ENCODE results near the gene NCKAP5.

NCKAP5 gene

DNA sequence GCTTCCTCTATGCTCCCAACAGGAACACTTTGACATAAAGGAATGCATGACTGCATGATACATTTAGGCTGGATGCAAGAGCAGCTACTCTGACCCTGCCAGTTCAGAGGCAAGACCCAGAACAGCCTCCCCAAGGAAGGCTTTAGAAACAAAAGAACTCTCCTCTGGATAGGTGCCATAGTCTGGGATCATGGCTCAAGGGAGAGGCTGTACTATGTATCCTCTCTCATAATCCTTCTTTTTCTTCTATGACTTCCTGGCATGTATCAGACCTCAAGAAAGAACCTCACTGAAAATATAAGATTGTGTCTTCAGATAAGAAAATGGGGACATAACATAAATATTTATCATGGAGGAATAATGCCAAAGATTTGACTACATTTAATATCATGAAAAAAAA is 704.3 kb downstream of the NCKAP5 start:
- DNase-seq (ENCODE audit: low read depth in 1 of 2, low spot score in 1 of 2), result no peak
- TF ChIP-seq REST (IDR thresholded peaks at IDR 0.05; ENCODE audit: insufficient replicate concordance, low read depth) (no peak), SPI1 (IDR thresholded peaks at IDR 0.05; ENCODE audit: borderline replicate concordance, low read depth) (no peak), POLR2AphosphoS5 (IDR thresholded peaks at IDR 0.05; ENCODE audit: low read depth) (no peak), GABPA (IDR thresholded peaks at IDR 0.05; ENCODE audit: low read depth) (no peak)
- TF ChIP-seq, protein P1, sequence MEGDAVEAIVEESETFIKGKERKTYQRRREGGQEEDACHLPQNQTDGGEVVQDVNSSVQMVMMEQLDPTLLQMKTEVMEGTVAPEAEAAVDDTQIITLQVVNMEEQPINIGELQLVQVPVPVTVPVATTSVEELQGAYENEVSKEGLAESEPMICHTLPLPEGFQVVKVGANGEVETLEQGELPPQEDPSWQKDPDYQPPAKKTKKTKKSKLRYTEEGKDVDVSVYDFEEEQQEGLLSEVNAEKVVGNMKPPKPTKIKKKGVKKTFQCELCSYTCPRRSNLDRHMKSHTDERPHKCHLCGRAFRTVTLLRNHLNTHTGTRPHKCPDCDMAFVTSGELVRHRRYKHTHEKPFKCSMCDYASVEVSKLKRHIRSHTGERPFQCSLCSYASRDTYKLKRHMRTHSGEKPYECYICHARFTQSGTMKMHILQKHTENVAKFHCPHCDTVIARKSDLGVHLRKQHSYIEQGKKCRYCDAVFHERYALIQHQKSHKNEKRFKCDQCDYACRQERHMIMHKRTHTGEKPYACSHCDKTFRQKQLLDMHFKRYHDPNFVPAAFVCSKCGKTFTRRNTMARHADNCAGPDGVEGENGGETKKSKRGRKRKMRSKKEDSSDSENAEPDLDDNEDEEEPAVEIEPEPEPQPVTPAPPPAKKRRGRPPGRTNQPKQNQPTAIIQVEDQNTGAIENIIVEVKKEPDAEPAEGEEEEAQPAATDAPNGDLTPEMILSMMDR (IDR thresholded peaks at IDR 0.05; ENCODE audit: insufficient read depth, low read length), result no peak

GRCh38 chr2:132860220-132860619 is 708.0 kb downstream of the NCKAP5 start:
- TF ChIP-seq, protein P1 (IDR thresholded peaks at IDR 0.05; ENCODE audit: insufficient read depth, low read length), result no peak
- TF ChIP-seq REST (IDR thresholded peaks at IDR 0.05; ENCODE audit: insufficient replicate concordance, low read depth), result no peak
- no peak for TF ChIP-seq SPI1 (IDR thresholded peaks at IDR 0.05; ENCODE audit: borderline replicate concordance, low read depth)
- no peak for TF ChIP-seq POLR2AphosphoS5 (IDR thresholded peaks at IDR 0.05; ENCODE audit: low read depth)
- no peak for TF ChIP-seq GABPA (IDR thresholded peaks at IDR 0.05; ENCODE audit: low read depth)
- H3K27ac ChIP-seq (replicated peaks), result no peak overlapping the region
- no peaks in the 10 kb centered on the region for H3K27me3 ChIP-seq (ENCODE audit: insufficient read depth, poor library complexity, severe bottlenecking)
- DNase-seq (ENCODE audit: low read depth in 1 of 2, low spot score in 1 of 2), result no peak
- H3K4me3 ChIP-seq (replicated peaks; ENCODE audit: insufficient read depth, low read length), result no peak overlapping the region

More for the DNA sequence above, 704.3 kb downstream of the NCKAP5 start:
- no peak overlapping the region for H3K27ac ChIP-seq (replicated peaks)
- no peaks in the 10 kb centered on the region for H3K27me3 ChIP-seq (ENCODE audit: insufficient read depth, poor library complexity, severe bottlenecking)
- H3K4me3 ChIP-seq (replicated peaks; ENCODE audit: insufficient read depth, low read length), result no peak overlapping the region

GRCh38 chr2:132859590-132859989 is 708.7 kb downstream of the NCKAP5 start:
- TF ChIP-seq POLR2AphosphoS5 (IDR thresholded peaks at IDR 0.05; ENCODE audit: low read depth) (no peak), SPI1 (IDR thresholded peaks at IDR 0.05; ENCODE audit: borderline replicate concordance, low read depth) (no peak), GABPA (IDR thresholded peaks at IDR 0.05; ENCODE audit: low read depth) (no peak), REST (IDR thresholded peaks at IDR 0.05; ENCODE audit: insufficient replicate concordance, low read depth) (no peak)
- TF ChIP-seq, protein P1 (IDR thresholded peaks at IDR 0.05; ENCODE audit: insufficient read depth, low read length), result no peak

More at GRCh38 chr2:132859590-132859989, 708.7 kb downstream of the NCKAP5 start:
- Histone ChIP-seq H3K27ac (replicated peaks) (no peak overlapping the region), H3K27me3 (ENCODE audit: insufficient read depth, poor library complexity, severe bottlenecking) (no peaks in the 10 kb centered on the region), H3K4me3 (replicated peaks; ENCODE audit: insufficient read depth, low read length) (no peak overlapping the region)
- DNase-seq (ENCODE audit: low read depth in 1 of 2, low spot score in 1 of 2), result no peak

Measured in HL-60 (cell line).